SU-DHL-6 (cell line): ENCODE measurements around the gene MRPL42.

Experiments
- CTCF ChIP-seq: fragments of 200-600 bp; sonication (generic); IDR thresholded peaks from one replicate; pipeline ENCODE4 v1.5.1; 2017; ENCODE audit warnings: antibody characterized with exemption, mild to moderate bottlenecking, low read length, moderate library complexity; ENCODE audit not compliant: insufficient read depth, poor library complexity, severe bottlenecking
- EZH2phosphoT487 ChIP-seq: fragments of 200-600 bp; sonication (generic), shearing (Covaris generic); conservative IDR thresholded peaks from 2 replicates; pipeline ENCODE4 v1.6.1; 2018; ENCODE audit warnings: mild to moderate bottlenecking, antibody characterized with exemption, low read length, moderate library complexity, mixed read lengths

- TF ChIP-seq CTCF, result no peak
- TF ChIP-seq EZH2phosphoT487, result no peak
These were observed 26.8 kb downstream of the MRPL42 start for GRCh38 chr12:93494096-93494495.
